SH-SY5Y (cell line): ENCODE data around the gene DUOX1.

Experiments used
- GATA2 ChIP-seq: IDR thresholded peaks from 2 replicates; pipeline ENCODE4 v1.6.1; 2011; ENCODE audit warnings: mild to moderate bottlenecking, low read depth, low read length
- GATA3 ChIP-seq: IDR thresholded peaks from 2 replicates; pipeline ENCODE4 v1.6.1; 2011; ENCODE audit warnings: low read depth, mild to moderate bottlenecking, low read length, moderate library complexity

GRCh38 chr15:45185069-45185779 is 55.4 kb downstream of the DUOX1 start:
- TF ChIP-seq GATA2 (no peak), GATA3 (no peak)
